Upper lobe of right lung (tissue), 1 donor: ENCODE data around the gene KCND3. TPM values are rescaled to one million over a fixed set of nuclear protein-coding genes. Genes with fewer than 3 reads are reported as not detected.

Experiments
- ATAC-seq: fragments of 200-7000 bp; cut with Tn5 transposase; one replicate; pipeline ENCODE4 v1.9.1; 2020; ENCODE audit warnings: mild to moderate bottlenecking, moderate library complexity
- DNase-seq: peaks from one replicate; pipeline ENCODE4 v3.0.0-alpha.2; 2020
- H3K27ac ChIP-seq: fragments of 200-600 bp; one replicate; pipeline ENCODE4 v1.8.0; 2022
- H3K27me3 ChIP-seq: fragments of 200-600 bp; one replicate; pipeline ENCODE4 v1.8.0; 2022; ENCODE audit warnings: mild to moderate bottlenecking
- H3K36me3 ChIP-seq: fragments of 200-600 bp; one replicate; pipeline ENCODE4 v1.8.0; 2022
- H3K4me1 ChIP-seq: fragments of 200-600 bp; one replicate; pipeline ENCODE4 v1.8.0; 2022
- H3K4me3 ChIP-seq: fragments of 200-600 bp; one replicate; pipeline ENCODE4 v1.8.0; 2022; ENCODE audit warnings: mild to moderate bottlenecking
- H3K9me3 ChIP-seq: fragments of 200-600 bp; one replicate; pipeline ENCODE4 v1.8.0; 2022
- CTCF ChIP-seq: fragments of 200-600 bp; IDR thresholded peaks from one replicate; pipeline ENCODE4 v1.8.0; 2022; ENCODE audit warnings: antibody characterized with exemption
- intact Hi-C: fragments of 100-400 bp; cut with DNase I; formaldehyde crosslinking; loops from one replicate; pipeline ENCODE4 v1.11.0; 2022
- total RNA-seq: library from RNA; stranded (reverse); fragmentation: NEBNext Ultra II Directional; extraction: Animal tissue kit (Norgen Biotek cat#: 25700); gene quantifications from one replicate; pipeline ENCODE4 v1.2.1, GENCODE V29; 2021
- donor health status: DM: no; HTN: yes; CAD: no; lungs with severe emphysema.

Gene KCND3
- total RNA-seq, 1 donor from 2014 or later: 6.3 TPM

- Histone ChIP-seq H3K36me3 (no peaks in the 10 kb centered on the region), H3K27me3 (peaks cover 5% of the 10 kb centered on the region), H3K9me3 (no peaks in the 10 kb centered on the region), H3K27ac (no peak overlapping the region), H3K4me1 (no peaks in the 10 kb centered on the region), H3K4me3 (no peak overlapping the region)
- no peak for DNase-seq
- intact Hi-C loops: no loop called here
- TF ChIP-seq CTCF: no peak
- ATAC-seq: no peak
Measured at GRCh38 chr1:111894497-111894896, 95.0 kb downstream of the KCND3 start.

- no peaks in the 10 kb centered on the region for H3K9me3 ChIP-seq
- H3K27ac ChIP-seq: no peak overlapping the region
- DNase-seq (no peak), ATAC-seq (no peak)
- intact Hi-C loops: no loop called here
- no peak for TF ChIP-seq CTCF
- no peak overlapping the region for H3K4me3 ChIP-seq
- no peaks in the 10 kb centered on the region for H3K36me3 ChIP-seq
- H3K27me3 ChIP-seq: peaks cover 5% of the 10 kb centered on the region
- no peaks in the 10 kb centered on the region for H3K4me1 ChIP-seq
Measured at GRCh38 chr1:111891566-111891965, 97.9 kb downstream of the KCND3 start.

GRCh38 chr1:111888740-111889376, 100.6 kb downstream of the KCND3 start:
- peaks cover 5% of the 10 kb centered on the region for H3K27me3 ChIP-seq
- no peak for DNase-seq
- no peak for TF ChIP-seq CTCF
- no peaks in the 10 kb centered on the region for H3K36me3 ChIP-seq
- no peaks in the 10 kb centered on the region for H3K4me1 ChIP-seq
- intact Hi-C loops: no loop called here
- no peaks in the 10 kb centered on the region for H3K9me3 ChIP-seq
- H3K27ac ChIP-seq: no peak overlapping the region
- no peak for ATAC-seq
- H3K4me3 ChIP-seq: no peak overlapping the region

- H3K27me3 ChIP-seq: no peaks in the 10 kb centered on the region
- H3K4me3 ChIP-seq: no peak overlapping the region
- H3K4me1 ChIP-seq: no peaks in the 10 kb centered on the region
- ATAC-seq (no peak), DNase-seq (no peak)
- H3K36me3 ChIP-seq: no peaks in the 10 kb centered on the region
- H3K27ac ChIP-seq: no peak overlapping the region
- intact Hi-C loops: no loop called here
- H3K9me3 ChIP-seq: no peaks in the 10 kb centered on the region
- TF ChIP-seq CTCF: no peak
Measured at GRCh38 chr1:111887875-111888274, 101.6 kb downstream of the KCND3 start.

GRCh38 chr1:111887385-111887784, 102.1 kb downstream of the KCND3 start:
- H3K27me3 ChIP-seq: no peaks in the 10 kb centered on the region
- no peaks in the 10 kb centered on the region for H3K36me3 ChIP-seq
- no peak overlapping the region for H3K27ac ChIP-seq
- DNase-seq (no peak), ATAC-seq (no peak)
- TF ChIP-seq CTCF: no peak
- intact Hi-C loops: no loop called here
- no peaks in the 10 kb centered on the region for H3K9me3 ChIP-seq
- no peak overlapping the region for H3K4me3 ChIP-seq
- no peaks in the 10 kb centered on the region for H3K4me1 ChIP-seq

GRCh38 chr1:111886741-111887140, 102.7 kb downstream of the KCND3 start:
- Histone ChIP-seq H3K36me3 (no peaks in the 10 kb centered on the region), H3K9me3 (no peaks in the 10 kb centered on the region), H3K27me3 (no peaks in the 10 kb centered on the region), H3K27ac (no peak overlapping the region), H3K4me3 (no peak overlapping the region), H3K4me1 (no peaks in the 10 kb centered on the region)
- DNase-seq (no peak), ATAC-seq (no peak)
- TF ChIP-seq CTCF: no peak
- intact Hi-C loops: no loop called here
